Suprapubic skin (tissue), 4 donors: ENCODE results near the gene LRRIQ1. TPM values are rescaled to one million over a fixed set of nuclear protein-coding genes. Genes with fewer than 3 reads are reported as not detected.

Experiments
- DNase-seq, 2 donors: peaks; one replicate each; pipeline ENCODE4 v3.0.0-alpha.2; 2019; ENCODE audit warnings: low spot score in 2 of 2
- H3K27ac ChIP-seq: fragments of 200-600 bp; sonication (generic); one replicate; pipeline ENCODE4 v1.5.1; 2019
- H3K27me3 ChIP-seq: fragments of 200-600 bp; sonication (generic); one replicate; pipeline ENCODE4 v1.5.1; 2019
- H3K36me3 ChIP-seq: fragments of 200-600 bp; sonication (generic); one replicate; pipeline ENCODE4 v1.5.1; 2019
- H3K4me1 ChIP-seq: fragments of 200-600 bp; sonication (generic); one replicate; pipeline ENCODE4 v1.5.1; 2019
- H3K4me3 ChIP-seq: fragments of 200-600 bp; sonication (generic); one replicate; pipeline ENCODE4 v1.5.1; 2019; ENCODE audit warnings: mild to moderate bottlenecking
- H3K9me3 ChIP-seq: fragments of 200-600 bp; sonication (generic); one replicate; pipeline ENCODE4 v1.5.1; 2019
- CTCF ChIP-seq, 2 donors: fragments of 200-600 bp in 1 of 2; fragments of 450-650 bp in 1 of 2; sonication (generic) in 1 of 2; IDR thresholded peaks; one replicate each; pipeline ENCODE4 v1.5.1; 2016 to 2019; ENCODE audit warnings: antibody characterized with exemption in 2 of 2, mild to moderate bottlenecking in 1 of 2, moderate library complexity in 1 of 2
- EP300 ChIP-seq: sonication (generic); formaldehyde crosslinking; IDR thresholded peaks from one replicate; pipeline ENCODE4 v1.6.1; 2017; ENCODE audit warnings: antibody characterized with exemption
- POLR2A ChIP-seq, 2 donors: fragments of 450-650 bp; IDR thresholded peaks; one replicate each; pipeline ENCODE4 v1.6.1; 2017; ENCODE audit warnings: antibody characterized with exemption in 2 of 2, mild to moderate bottlenecking in 2 of 2, moderate library complexity in 2 of 2
- POLR2AphosphoS5 ChIP-seq, 3 donors: sonication (generic); formaldehyde crosslinking; IDR thresholded peaks; one replicate each; pipeline ENCODE4 v1.6.1; 2017; ENCODE audit warnings: antibody characterized with exemption in 3 of 3
- WGBS: methylation state at CpG from one replicate; pipeline ENCODE4 v1.1.5; 2018; 5-methylcytosine and 5-hydroxymethylcytosine counted together
- total RNA-seq, 4 donors: library from RNA; depleted of rRNA; stranded (reverse); fragments of >200 nt; gene quantifications; one replicate each; pipeline ENCODE4 v1.1.0, GENCODE V29; 2016

Gene LRRIQ1
- total RNA-seq, 4 donors from 2014 or later: 0.16 TPM; not detected in 3

DNA sequence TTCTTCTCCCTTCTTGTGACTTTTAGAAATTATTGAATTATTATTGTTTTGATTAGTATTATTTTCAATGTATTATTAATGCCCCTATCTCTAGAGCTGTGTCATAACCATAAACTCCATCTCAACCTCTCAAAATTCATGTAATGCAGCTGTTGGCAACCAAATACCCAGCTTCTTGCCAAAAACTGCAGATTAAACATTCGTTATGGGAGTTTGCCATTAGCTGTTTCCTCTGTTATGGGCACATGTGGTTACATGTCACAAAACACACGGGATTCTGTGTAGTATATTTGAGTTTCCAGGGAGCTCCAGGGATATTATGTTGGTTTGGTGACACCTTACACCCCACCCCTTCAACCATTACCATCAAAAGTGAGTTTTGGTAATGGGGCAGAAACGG, 241.0 kb downstream of the LRRIQ1 start:
- TF ChIP-seq POLR2A (IDR thresholded peaks at IDR 0.05): no peak
- no peak for TF ChIP-seq EP300
- no peak for TF ChIP-seq CTCF (IDR thresholded peaks at IDR 0.05)
- no peak for TF ChIP-seq POLR2AphosphoS5 (IDR thresholded peaks at IDR 0.05)

DNA sequence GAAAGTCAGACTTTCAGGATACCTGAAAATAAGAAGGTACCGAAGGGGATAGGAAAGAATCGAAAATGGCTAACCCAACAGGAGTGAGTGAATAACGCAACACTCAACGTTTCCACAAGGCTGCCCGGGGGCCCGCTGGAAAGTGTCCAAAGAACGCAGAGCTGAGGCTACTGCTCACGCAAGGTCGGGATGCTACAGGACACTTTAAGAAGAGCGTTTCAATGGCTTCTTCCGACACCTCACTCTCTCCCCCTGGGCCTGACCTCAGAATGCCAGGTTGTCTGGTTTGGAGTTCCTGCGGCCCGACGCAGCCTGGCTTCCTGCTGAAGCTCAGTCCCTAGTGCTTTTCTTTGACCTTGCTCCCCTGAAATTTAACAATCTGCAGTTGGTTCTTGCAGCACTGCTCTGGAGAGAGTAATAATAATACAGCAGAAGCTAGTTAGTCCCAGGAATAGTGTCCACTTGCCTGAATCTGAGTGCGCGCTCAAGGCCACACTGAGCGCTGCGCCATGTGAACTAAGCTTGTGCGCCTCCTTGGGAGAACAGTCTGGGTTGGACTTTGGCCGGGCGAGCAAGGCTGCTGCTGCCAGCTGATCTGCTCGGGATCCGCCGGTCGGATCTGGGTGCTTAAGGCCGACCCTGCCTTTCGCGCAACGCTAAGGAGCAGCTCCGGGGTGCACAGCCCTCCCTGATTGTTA, 241.9 kb downstream of the LRRIQ1 start:
- 38% methylated on average over 18 of the region's 30 CpGs for WGBS
- Histone ChIP-seq H3K4me1 (peaks cover 31% of the 10 kb centered on the region), H3K27ac (no peak overlapping the region), H3K27me3 (peaks cover 100% of the 10 kb centered on the region), H3K4me3 (no peak overlapping the region), H3K9me3 (no peaks in the 10 kb centered on the region), H3K36me3 (no peaks in the 10 kb centered on the region)
- no peak for DNase-seq
- no peak for TF ChIP-seq POLR2AphosphoS5 (IDR thresholded peaks at IDR 0.05)
- no peak for TF ChIP-seq POLR2A (IDR thresholded peaks at IDR 0.05)
- no peak for TF ChIP-seq EP300
- TF ChIP-seq CTCF (IDR thresholded peaks at IDR 0.05): no peak

More for the DNA sequence above, 241.0 kb downstream of the LRRIQ1 start:
- Histone ChIP-seq H3K27ac (no peak overlapping the region), H3K9me3 (no peaks in the 10 kb centered on the region), H3K27me3 (peaks cover 100% of the 10 kb centered on the region), H3K4me1 (peaks cover 31% of the 10 kb centered on the region), H3K36me3 (no peaks in the 10 kb centered on the region), H3K4me3 (no peak overlapping the region)
- no peak for DNase-seq
- WGBS: 20% methylated on average over 3 of the region's 3 CpGs

GRCh38 chr12:85278598-85279448, 242.7 kb downstream of the LRRIQ1 start:
- WGBS: 51% methylated on average over 28 of the region's 37 CpGs
- Histone ChIP-seq H3K4me1 (peaks cover 24% of the 10 kb centered on the region), H3K9me3 (no peaks in the 10 kb centered on the region), H3K27me3 (peaks cover 100% of the 10 kb centered on the region), H3K36me3 (no peaks in the 10 kb centered on the region), H3K27ac (no peak overlapping the region), H3K4me3 (peak overlapping the region; percentile 56)
- DNase-seq: no peak
- no peak for TF ChIP-seq POLR2AphosphoS5 (IDR thresholded peaks at IDR 0.05)
- no peak for TF ChIP-seq POLR2A (IDR thresholded peaks at IDR 0.05)

GRCh38 chr12:85279449-85280164, 243.5 kb downstream of the LRRIQ1 start:
- WGBS: 6% methylated on average over 44 of the region's 44 CpGs

DNA sequence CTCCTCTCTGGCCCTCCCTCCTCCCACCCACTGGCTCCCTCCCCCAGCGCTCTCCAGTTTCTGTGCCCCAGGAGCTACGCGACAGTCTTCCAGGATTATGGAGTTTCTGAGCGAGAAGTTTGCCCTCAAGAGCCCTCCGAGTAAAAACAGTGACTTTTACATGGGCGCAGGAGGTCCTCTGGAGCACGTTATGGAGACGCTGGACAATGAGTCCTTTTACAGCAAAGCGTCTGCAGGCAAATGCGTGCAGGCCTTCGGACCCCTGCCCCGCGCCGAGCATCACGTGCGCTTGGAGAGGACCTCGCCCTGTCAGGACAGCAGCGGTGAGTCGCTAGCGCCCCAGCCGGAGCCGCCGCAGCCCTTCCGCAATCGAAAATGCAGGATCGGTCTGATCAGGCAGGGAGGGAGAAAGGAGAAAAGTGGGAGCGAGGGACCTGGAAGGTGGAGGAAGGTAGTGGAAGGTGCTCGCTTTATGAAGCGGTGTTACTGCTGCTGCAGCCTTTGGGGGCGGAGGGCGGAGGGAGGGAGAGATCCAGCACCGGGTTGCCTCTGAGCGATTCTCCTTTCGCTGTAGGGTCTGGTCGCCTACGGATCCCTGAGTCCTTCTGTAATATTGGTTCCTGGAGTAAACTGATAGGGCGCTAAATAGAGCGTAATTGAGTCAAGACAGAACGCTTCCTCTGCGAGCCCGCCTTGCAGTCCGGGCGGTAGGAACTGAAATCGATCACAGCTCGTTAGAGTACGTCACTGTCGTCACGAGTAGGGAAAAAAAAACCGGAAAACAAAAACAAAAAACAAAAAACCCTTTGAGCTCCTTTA, 244.2 kb downstream of the LRRIQ1 start, which contains the start of gene ALX1:
Gene ALX1, plus strand, starts transcription at position 56 of the 819 bp plus-strand sequence. Its CDS starts 42 bp downstream, at position 98.
- Histone ChIP-seq H3K4me3 (peak within 1 kb of the TSS; percentile 56), H3K9me3 (no peaks in the 10 kb centered on the region), H3K27me3 (peaks cover 100% of the 10 kb centered on the region), H3K4me1 (peaks cover 24% of the 10 kb centered on the region), H3K36me3 (no peaks in the 10 kb centered on the region), H3K27ac (peak within 1 kb of the TSS; percentile 47)
- no peak for TF ChIP-seq CTCF (IDR thresholded peaks at IDR 0.05)
- WGBS: 2% methylated on average over 42 of the region's 49 CpGs
- peak in 1 of 2 donors; percentile 77 for DNase-seq

More at GRCh38 chr12:85279449-85280164, 243.5 kb downstream of the LRRIQ1 start:
- peak in 1 of 2 donors; percentile 79 for DNase-seq
- Histone ChIP-seq H3K27ac (peak overlapping the region; percentile 47), H3K4me1 (peaks cover 24% of the 10 kb centered on the region), H3K4me3 (peak overlapping the region; percentile 56), H3K27me3 (peaks cover 100% of the 10 kb centered on the region), H3K9me3 (no peaks in the 10 kb centered on the region), H3K36me3 (no peaks in the 10 kb centered on the region)
- TF ChIP-seq POLR2A (IDR thresholded peaks at IDR 0.05): no peak
